ENCODE results near the gene GDA. TPM values are rescaled to one million over a fixed set of nuclear protein-coding genes. Genes with fewer than 3 reads are reported as not detected.
A peak's percentile ranks its signal among the peaks of the same experiment; 100 is the strongest.

The GDA gene
- total RNA-seq, result 10 to 100 TPM; 22.2 to 23.0 TPM

GRCh38 chr9:72149231-72149975 lies at the start of gene GDA:
TSS of gene GDA (plus strand) at chr9:72149440. CDS start at chr9:72149560, 120 bp downstream.
- TF ChIP-seq CTCF (IDR thresholded peaks at IDR 0.05), result no peak
- peak; percentile 81 for DNase-seq
- Histone ChIP-seq H3K36me3 (no peaks in the 10 kb centered on the region), H3K4me3 (peak within 1 kb of the TSS; percentile 54), H3K27me3 (no peaks in the 10 kb centered on the region), H3K9me3 (no peaks in the 10 kb centered on the region), H3K27ac (peak within 1 kb of the TSS; percentile 51), H3K4me1 (no peaks in the 10 kb centered on the region), H3K9ac (ENCODE audit: low read depth in 2 of 2, low read length in 2 of 2) (peak within 1 kb of the TSS; percentile 70)
- intact Hi-C loops (cut with DNase I), result no loop called here

- intact Hi-C loops (cut with DNase I), result no loop called here
- Histone ChIP-seq H3K36me3 (no peaks in the 10 kb centered on the region), H3K4me3 (no peak overlapping the region), H3K9ac (ENCODE audit: low read depth in 2 of 2, low read length in 2 of 2) (no peak overlapping the region), H3K4me1 (no peaks in the 10 kb centered on the region), H3K9me3 (no peaks in the 10 kb centered on the region), H3K27me3 (no peaks in the 10 kb centered on the region), H3K27ac (no peak overlapping the region)
- TF ChIP-seq CTCF (IDR thresholded peaks at IDR 0.05), result no peak
- DNase-seq, result no peak
These were observed 46.7 kb upstream of the GDA start for GRCh38 chr9:72102520-72102919.

- no peak for DNase-seq
- no peak overlapping the region for H3K27ac ChIP-seq
- H3K9ac ChIP-seq (ENCODE audit: low read depth in 2 of 2, low read length in 2 of 2), result no peak overlapping the region
- no peaks in the 10 kb centered on the region for H3K27me3 ChIP-seq
- H3K9me3 ChIP-seq, result no peaks in the 10 kb centered on the region
- H3K4me1 ChIP-seq, result no peaks in the 10 kb centered on the region
- no peak overlapping the region for H3K4me3 ChIP-seq
- intact Hi-C loops (cut with DNase I), result no loop called here
- no peak for TF ChIP-seq CTCF (IDR thresholded peaks at IDR 0.05)
- H3K36me3 ChIP-seq, result no peaks in the 10 kb centered on the region
These were observed 36.2 kb upstream of the GDA start for GRCh38 chr9:72113056-72113455.

GRCh38 chr9:72119853-72120252 lies 29.4 kb upstream of the GDA start:
- no peak overlapping the region for H3K9ac ChIP-seq (ENCODE audit: low read depth in 2 of 2, low read length in 2 of 2)
- no peak overlapping the region for H3K4me3 ChIP-seq
- H3K36me3 ChIP-seq, result no peaks in the 10 kb centered on the region
- no peak overlapping the region for H3K27ac ChIP-seq
- intact Hi-C loops (cut with DNase I), result no loop called here
- no peaks in the 10 kb centered on the region for H3K9me3 ChIP-seq
- no peak for TF ChIP-seq CTCF (IDR thresholded peaks at IDR 0.05)
- DNase-seq, result no peak
- H3K27me3 ChIP-seq, result no peaks in the 10 kb centered on the region
- no peaks in the 10 kb centered on the region for H3K4me1 ChIP-seq

- H3K4me3 ChIP-seq, result no peak overlapping the region
- H3K9ac ChIP-seq (ENCODE audit: low read depth in 2 of 2, low read length in 2 of 2), result no peak overlapping the region
- DNase-seq, result no peak
- TF ChIP-seq CTCF (IDR thresholded peaks at IDR 0.05), result no peak
- H3K9me3 ChIP-seq, result no peaks in the 10 kb centered on the region
- H3K4me1 ChIP-seq, result no peaks in the 10 kb centered on the region
- H3K27me3 ChIP-seq, result no peaks in the 10 kb centered on the region
- intact Hi-C loops (cut with DNase I), result no loop called here
- no peaks in the 10 kb centered on the region for H3K36me3 ChIP-seq
- H3K27ac ChIP-seq, result no peak overlapping the region
These were observed 24.3 kb upstream of the GDA start for GRCh38 chr9:72124947-72125346.
